Central memory CD4-positive, alpha-beta T cell (primary cell): Measurements from ENCODE around the gene OLA1.

Source experiments
- DNase-seq: peaks from one replicate; pipeline ENCODE4 v3.0.0; 2022

The OLA1 gene

DNA sequence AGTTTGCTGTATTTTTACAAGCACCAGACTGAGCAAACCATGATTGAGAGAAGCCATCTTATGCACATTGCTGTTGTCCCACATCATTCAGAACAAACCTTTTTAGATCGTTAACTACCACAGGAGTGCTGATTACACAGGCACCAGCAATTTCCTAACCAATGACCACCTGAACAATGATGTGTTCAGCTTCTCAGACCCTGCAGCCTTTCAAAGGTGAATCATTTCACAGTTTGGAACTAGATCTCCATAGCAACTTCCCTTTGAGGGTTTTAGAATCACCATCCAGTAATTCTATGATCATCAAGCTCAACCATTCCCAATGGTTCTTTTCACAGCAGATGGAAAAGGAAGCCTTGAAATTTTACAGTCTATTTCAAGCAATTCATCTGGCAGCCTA lies 71.4 kb downstream of the OLA1 start:
- no peak for DNase-seq

GRCh38 chr2:174174741-174175140 lies 73.6 kb downstream of the OLA1 start:
- DNase-seq, result no peak

- no peak for DNase-seq
These were observed 75.5 kb downstream of the OLA1 start for GRCh38 chr2:174172802-174173355.

DNA sequence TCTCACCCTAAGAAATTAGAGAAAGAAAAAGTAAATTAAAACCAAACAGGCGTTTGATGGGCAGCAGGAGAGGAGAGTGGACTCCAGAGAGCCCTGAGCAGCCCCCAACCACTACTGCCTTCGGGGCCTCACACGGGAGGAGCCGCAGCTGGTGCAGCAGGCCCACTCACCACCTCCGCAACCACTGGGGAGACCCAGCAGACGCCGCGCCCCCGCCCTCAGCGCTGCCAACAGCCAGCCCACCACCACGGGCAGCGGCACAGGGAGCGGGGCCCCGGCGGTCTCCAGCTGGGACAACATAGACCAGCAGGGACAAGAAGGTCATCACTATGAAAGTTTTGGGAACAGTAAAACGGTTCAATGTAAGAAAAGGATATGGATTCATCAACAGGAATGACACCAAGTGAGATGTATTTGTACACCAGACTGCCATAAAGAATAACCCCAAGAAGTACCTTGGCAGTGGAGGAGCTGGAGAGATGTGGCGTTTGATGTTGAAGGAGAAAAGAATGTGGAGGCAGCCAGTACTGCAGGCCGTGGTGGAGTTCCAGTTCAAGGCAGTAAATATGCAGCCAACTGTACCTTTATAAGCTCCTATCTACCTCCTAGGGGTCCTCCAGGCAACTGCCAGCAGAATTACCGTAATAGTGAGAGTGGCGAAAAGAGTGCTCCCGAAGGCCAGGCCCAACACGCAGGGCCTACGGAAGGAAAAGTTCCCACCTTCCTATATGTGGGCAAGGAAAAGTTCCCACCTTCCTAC lies 76.5 kb downstream of the OLA1 start:
- no peak for DNase-seq

DNA sequence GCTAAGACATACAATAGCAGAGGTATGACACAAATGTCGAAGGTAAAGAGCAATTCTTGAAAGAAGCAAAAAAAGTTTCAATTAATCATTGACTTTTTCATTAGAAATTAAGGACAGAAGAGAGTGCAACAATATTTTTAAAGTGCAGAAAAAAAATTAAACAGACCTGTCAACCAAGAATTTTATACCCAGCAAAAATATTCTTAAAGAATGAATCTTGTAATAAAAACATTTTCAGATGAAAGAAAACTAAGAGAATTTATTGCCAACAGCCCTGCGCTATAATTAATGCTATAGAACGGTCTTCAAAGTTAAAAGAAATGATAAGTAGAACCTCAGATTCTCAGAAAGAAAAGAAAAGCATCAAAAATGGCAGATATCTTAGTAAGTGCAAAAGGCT lies 79.0 kb downstream of the OLA1 start:
- no peak for DNase-seq

DNA sequence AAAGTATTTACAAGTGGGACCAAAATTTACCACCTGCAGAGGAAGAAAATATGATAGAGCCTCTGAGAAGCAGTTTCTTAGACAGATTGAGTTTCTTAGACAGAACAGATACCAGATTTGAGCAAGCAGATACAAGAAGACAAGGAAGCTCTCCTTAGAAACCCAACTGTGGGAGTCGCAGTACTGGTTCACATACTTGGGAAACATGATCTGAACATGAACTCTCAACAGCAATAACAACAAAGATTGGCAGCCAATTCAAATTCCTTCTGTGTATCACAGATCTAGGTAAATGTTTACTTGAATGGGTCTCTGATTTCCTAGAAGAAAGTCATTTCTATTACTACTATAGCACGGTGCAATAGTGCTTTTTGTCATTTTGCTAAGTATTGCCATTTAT lies 82.1 kb downstream of the OLA1 start:
- DNase-seq, result no peak

DNA sequence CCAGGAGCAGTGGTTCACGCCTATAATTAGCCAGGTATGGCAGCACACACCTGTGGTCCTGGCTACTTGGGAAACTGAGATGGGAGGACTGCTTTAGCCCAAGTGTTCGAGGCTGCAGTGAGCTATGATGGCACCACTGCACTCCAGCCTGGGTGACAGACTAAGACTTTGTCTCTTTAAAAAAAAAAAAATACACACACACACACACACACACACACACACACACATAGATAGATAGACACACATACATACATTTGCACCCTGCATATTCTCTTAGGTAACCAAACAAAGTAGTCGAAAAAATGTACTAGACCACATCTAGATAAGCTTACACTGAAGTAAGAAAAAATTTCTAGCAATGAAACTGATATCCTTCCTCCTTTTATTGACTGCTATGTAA lies 86.8 kb downstream of the OLA1 start:
- no peak for DNase-seq

DNA sequence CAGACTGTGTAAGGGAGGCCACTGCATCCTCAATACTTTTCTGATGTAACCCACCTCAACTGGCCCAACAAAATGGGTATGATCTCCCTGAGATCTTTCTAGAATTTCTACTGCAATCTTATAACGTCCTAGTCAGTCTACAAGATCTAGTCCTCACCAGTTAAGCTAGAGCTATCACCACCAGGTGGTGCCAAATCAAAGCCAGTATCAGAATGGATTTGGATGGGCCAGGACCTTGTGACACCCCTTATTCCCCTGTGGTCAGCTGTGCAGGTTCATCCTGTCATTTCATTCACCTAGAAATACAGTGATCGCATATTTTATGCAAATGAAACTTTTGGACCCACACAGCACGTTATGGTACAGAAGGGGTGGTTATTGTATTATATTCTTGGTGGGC lies 90.3 kb downstream of the OLA1 start:
- no peak for DNase-seq

DNA sequence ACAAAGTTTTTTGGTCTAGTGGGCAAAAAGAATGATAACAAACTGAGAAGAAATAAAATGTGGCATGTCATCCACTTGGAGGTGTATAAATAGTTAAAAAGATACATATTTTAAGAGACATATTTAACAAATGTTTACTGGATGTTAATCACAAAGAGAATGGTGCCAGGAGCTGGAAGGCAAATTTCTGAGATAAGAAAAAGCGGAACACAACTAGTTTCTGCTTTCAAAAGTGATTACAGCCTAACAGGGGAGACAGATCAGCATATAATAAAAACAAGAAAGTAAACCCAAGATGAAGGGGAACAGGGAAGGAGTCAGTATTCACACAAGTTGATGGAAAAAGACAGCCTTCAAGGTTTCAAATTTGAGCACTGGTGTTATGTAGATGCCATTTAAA lies 91.3 kb downstream of the OLA1 start:
- DNase-seq, result no peak

GRCh38 chr2:174153757-174154680 lies 94.3 kb downstream of the OLA1 start:
- no peak for DNase-seq

DNA sequence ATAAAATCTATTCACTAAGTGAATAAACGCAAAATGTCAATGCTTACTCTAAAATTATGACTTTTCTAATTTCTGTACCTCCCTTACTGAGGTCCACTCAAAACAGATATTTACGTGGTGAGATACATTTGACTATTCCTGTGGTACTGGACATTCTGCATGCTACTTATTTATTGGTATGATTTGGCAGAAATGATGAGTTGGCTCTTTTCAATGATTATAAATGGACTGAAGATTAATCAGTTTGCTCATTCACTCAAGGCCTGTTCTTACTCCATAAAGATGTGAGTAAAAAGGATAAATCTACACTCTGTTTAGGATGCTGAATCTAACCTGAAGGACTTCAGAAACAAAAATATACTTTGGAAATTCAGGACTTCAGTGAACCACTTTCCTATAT lies 98.8 kb downstream of the OLA1 start:
- no peak for DNase-seq

- no peak for DNase-seq
These were observed 99.5 kb downstream of the OLA1 start for GRCh38 chr2:174148833-174149232.

DNA sequence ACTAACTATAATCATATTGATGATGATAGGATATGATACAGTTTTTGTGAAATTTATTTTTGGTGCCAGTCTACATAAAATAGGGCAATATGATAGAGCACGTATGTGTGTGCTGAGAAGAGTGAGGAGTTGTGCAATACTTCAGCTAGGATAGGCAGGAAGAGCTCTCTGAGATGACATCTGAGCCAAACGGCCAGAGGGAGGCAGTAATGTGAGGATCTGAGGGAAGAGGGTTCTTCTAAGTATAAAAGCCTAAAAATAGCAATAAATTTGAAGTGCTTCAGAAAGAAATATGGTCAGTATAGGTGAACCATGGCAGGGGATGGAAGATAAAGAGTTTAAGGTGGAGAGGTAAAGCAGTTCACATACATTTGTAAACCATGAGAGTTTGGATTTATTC lies 102.5 kb downstream of the OLA1 start:
- no peak for DNase-seq

DNA sequence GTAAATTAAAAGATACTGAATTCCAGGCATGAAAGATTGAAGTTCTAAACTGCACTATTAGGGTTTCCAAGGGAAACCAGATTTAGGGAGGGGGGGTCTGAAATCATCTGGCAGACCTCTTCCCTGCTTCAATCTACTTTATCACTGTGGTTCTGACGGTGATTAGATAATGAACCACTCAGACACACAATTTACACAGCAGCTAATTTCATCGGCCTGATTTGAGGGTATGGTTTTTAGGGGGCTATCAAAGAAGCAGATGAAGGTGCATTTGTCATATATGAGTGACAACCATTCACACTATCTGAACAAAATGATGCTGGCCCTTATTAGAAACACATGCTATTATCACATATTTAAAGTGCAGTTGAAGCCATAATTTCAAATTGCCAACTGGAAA lies 106.0 kb downstream of the OLA1 start:
- DNase-seq, result no peak

GRCh38 chr2:174138161-174138560 lies 110.2 kb downstream of the OLA1 start:
- no peak for DNase-seq

- DNase-seq, result no peak
These were observed 112.4 kb downstream of the OLA1 start for GRCh38 chr2:174135981-174136380.

- no peak for DNase-seq
These were observed 123.2 kb downstream of the OLA1 start for GRCh38 chr2:174125090-174125489.

DNA sequence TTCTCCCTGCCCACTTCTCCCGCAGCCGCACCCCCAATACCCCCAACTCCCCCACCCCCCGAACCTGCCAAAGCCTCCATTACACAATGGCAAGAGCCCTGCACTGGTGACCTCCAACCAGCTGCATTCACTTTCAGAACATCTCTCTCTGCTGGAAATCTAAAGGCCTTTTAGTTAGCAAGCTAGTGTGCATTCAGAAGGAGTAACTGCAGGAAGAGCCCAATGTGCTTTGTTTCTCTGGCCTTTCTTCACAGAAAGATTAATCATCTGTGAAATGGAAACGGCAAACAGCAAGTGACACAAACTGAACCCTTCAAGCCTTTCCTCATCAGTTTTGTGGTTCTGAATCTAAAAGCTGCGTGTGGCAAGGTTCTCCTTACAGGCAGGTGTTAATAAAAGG lies 124.2 kb downstream of the OLA1 start:
- no peak for DNase-seq

- no peak for DNase-seq
These were observed 126.1 kb downstream of the OLA1 start for GRCh38 chr2:174122185-174122584.

DNA sequence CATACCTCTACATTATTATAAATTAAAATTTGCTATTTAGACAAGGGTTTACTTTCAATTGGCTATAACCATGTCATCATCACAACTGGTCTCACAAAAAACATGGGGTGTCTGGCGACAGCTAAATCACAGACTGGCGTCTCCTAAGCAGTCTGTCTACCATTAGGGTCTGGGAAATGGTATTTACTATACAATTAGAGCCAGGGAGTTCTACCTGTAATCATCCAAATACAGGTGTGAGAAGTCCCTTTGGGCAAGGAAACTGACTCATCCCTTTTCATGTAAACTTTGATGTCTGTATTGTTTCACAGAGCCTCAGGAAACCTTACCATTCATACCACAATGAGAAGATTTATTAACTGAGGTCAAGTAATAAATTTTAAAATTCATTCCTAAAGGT lies 126.7 kb downstream of the OLA1 start:
- no peak for DNase-seq

GRCh38 chr2:174121175-174121574 lies 127.2 kb downstream of the OLA1 start:
- no peak for DNase-seq

DNA sequence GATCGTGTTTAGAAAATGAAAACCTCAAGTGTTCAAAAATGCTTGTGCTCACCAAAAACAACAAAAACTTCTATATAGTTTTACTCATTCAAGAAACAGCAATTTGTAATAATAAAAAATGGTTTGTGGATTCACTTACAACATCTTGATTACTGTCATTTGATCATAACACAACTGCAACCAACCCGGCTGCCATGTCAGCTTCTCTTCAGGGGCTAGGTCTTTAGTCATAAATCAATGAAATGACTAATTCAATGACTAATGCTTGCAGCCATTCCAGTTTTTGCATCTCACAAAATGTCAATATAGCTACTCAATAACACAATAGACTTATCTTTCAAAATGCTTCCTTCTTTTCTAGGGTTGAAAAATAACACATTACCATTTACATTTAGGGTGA lies 128.0 kb downstream of the OLA1 start:
- DNase-seq, result no peak

DNA sequence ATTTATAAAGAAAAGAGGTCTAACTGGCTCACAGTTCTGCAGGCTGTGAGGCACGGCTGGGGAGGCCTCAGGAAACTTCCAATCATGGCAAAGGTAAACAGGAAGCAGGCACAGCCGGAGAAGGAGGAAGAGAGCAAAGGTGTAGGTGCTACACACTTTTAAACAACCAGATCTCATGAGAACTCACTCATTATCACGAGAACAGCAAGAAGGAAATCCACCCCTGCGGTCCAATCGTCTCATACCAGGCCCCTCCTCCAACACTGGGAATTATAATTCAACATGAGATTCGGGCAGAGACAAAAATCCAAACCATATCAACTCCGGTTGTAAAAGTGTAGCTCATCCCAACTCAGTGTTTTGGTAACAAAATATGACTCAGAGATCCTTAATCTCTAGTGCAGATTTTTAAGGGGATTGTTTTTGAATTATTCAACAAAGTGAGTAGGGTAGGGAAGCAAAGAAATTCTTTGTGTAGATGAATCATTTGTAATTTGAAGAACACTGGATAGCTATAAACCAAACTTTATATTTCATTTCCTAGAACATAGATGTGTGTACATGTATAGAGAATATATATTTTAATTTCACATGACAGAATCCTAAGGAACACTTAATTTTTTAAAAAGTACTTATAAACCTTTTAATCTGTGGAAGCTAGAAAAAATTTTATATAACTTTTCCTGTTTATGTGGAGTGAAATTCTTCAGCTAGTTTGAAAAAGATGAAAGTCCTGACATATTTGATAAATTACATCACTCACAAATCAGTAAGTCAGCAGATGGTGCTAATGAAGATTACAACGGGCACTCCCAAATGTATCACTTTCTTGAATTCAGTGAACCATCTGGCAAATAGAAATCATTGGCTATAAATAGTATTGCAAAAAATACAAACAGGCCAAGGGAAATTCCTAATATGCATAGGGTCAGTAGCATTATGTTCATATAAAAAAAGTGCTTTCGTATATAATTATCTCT lies 130.1 kb downstream of the OLA1 start:
- DNase-seq, result no peak
